Dermis lymphatic vessel endothelial cell (primary cell): ENCODE measurements around the gene DRAXIN. TPM values are rescaled to one million over a fixed set of nuclear protein-coding genes. Genes with fewer than 3 reads are reported as not detected.

ENCODE experiments used
- total RNA-seq: library from RNA; depleted of rRNA; stranded (reverse); fragments of >200 nt; gene quantifications from 2 replicates; pipeline ENCODE4 v1.2.1, GENCODE V29; 2014

Gene DRAXIN
- total RNA-seq = 0.11 and 0.34 TPM in 2 replicates

GRCh38 chr1:11691302-11691914 is at the start of gene DRAXIN:
DRAXIN (plus strand) TSS chr1:11691710; CDS start chr1:11706259, 14,549 bp downstream.

GRCh38 chr1:11654137-11654938 is 37.2 kb upstream of the DRAXIN start, which contains the start of the genes FBXO2 and FBXO44:
FBXO2 (minus strand) TSS chr1:11654429; CDS start chr1:11654340, 89 bp downstream.
FBXO44 (plus strand) TSS chr1:11654877; CDS start chr1:11655836, 959 bp downstream.

GRCh38 chr1:11681071-11681771 is 10.3 kb upstream of the DRAXIN start, which contains the start of gene MAD2L2:
MAD2L2 (minus strand) TSS chr1:11681148; CDS start chr1:11680601, 547 bp downstream.

DNA sequence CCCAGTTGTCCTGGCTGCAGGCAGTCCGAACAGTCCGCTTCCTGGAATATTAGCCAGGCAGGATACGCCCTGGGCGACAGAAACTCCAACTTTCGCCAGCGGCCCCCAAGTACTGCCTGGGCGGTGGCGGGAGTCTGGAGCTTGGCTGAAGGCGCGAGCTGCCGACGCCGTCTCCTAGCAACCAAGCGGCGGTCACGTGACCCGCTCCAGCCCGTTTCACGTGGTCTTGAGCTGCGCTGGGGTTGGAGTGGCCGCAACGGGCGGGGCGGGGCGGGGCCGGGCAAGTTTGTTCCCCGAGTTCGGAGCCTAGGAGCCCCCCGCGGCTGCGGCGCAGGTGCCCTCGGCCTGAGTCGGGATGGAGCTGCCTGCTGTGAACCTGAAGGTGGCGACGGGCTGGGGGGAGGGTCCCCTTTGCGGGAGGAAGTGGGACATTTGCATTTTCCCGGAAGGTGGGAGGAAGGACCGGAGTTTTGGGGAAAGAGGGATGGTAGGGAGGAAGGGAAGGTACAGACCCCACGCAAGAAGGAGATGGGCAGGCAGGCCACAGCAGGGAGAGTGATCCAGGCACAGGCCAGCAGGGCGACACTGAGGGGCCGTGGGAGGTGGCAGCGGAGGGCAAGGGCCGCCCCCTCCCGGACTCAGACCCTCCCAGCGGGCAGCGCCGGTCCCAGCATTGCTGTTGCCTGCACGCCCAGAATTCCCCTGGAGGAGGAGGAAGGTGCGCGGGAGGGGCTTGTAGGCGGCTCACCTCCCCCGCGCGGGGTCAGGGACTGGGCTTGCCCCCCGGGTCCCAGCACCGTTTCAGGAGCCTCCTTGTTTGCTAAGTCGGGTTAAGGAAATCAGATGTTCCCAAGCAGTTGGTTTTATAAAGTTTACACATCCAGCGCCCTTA is 44.6 kb downstream of the DRAXIN start, which contains the start of gene AGTRAP:
AGTRAP (plus strand) TSS at position 283 of the 892 bp plus-strand sequence; CDS start at position 356, 73 bp downstream.

DNA sequence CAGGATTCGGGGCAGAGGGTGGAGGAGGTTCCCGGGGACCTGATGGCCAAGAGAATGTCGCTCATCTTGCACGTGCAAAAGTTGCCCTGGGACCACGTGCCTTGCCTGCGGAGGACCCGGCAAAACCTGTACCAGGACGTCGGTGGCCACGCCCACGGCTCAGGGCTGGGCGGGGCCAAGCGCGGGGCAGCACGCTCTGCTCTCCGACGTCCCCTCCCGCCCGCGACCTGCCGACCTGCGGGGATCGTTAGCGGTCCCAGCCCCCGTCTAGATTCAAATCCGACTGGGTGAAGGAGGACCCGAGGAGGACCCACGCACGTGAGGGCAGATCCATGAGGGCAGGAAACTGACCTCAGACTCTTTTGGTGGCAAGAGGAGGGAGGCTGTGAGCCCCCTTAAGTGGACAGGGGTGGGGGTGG is 70.5 kb downstream of the DRAXIN start, which contains the start of gene C1orf167:
C1orf167 (plus strand) TSS at position 206 of the 419 bp plus-strand sequence. CDS start 2,208 bp downstream, outside the sequence.

Other genes starting within 250 kb of the DRAXIN start
- 0.09 and 0.11 TPM in 2 replicates for gene DISP3, start 212.6 kb upstream of the DRAXIN start, total RNA-seq
- gene FBXO2, start 37.3 kb upstream of the DRAXIN start, total RNA-seq = 1.4 and 1.6 TPM in 2 replicates
- 7.0 and 9.5 TPM in 2 replicates for gene FBXO44, start 36.8 kb upstream of the DRAXIN start, total RNA-seq
- gene FBXO6, start 27.5 kb upstream of the DRAXIN start, total RNA-seq = 1.5 and 1.7 TPM in 2 replicates
- 29.9 and 30.1 TPM in 2 replicates for gene MAD2L2, start 10.6 kb upstream of the DRAXIN start, total RNA-seq
- gene AGTRAP, start 44.4 kb downstream of the DRAXIN start, total RNA-seq = 30.3 and 32.5 TPM in 2 replicates
- gene C1orf167, start 70.5 kb downstream of the DRAXIN start, total RNA-seq = 0.17 and 0.33 TPM in 2 replicates
- gene MTHFR, start 114.3 kb downstream of the DRAXIN start, total RNA-seq = 42.4 and 68.7 TPM in 2 replicates
- 7.5 and 9.3 TPM in 2 replicates for gene CLCN6, start 114.5 kb downstream of the DRAXIN start, total RNA-seq
- not detected in 2 replicates for gene NPPA, start 156.1 kb downstream of the DRAXIN start, total RNA-seq
- not detected in 2 replicates for gene NPPB, start 167.2 kb downstream of the DRAXIN start, total RNA-seq
- gene KIAA2013, start 234.7 kb downstream of the DRAXIN start, total RNA-seq = 37.5 and 45.5 TPM in 2 replicates
- gene PLOD1, start 243.0 kb downstream of the DRAXIN start, total RNA-seq = 107 and 111 TPM in 2 replicates